SU-DHL-6 (cell line): ENCODE data around the gene UMAD1.

Experiments
- H2AFZ ChIP-seq: fragments of 200-600 bp; sonication (generic); 2 replicates; pipeline ENCODE4 v1.6.1; 2014; ENCODE audit warnings: low read depth, mild to moderate bottlenecking, moderate library complexity, mixed read lengths, antibody characterized with exemption, low read length; ENCODE audit not compliant: severe bottlenecking
- H3F3A ChIP-seq: fragments of 200-600 bp; shearing (Covaris generic); 2 replicates; pipeline ENCODE4 v1.6.0; 2016; ENCODE audit warnings: antibody characterized with exemption, mild to moderate bottlenecking; ENCODE audit not compliant: insufficient read depth
- H3K27ac ChIP-seq: fragments of 200-600 bp; sonication (generic); 2 replicates; pipeline ENCODE4 v1.5.1; 2016; ENCODE audit warnings: low read depth, mild to moderate bottlenecking, low read length, moderate library complexity, mixed read lengths
- H3K27me3 ChIP-seq: fragments of 200-600 bp; sonication (generic), shearing (Covaris generic); 2 replicates; pipeline ENCODE4 v1.6.0; 2014; ENCODE audit warnings: mild to moderate bottlenecking, low read length
- H3K36me3 ChIP-seq: fragments of 200-600 bp; sonication (generic); 2 replicates; pipeline ENCODE4 v1.6.1; 2014; ENCODE audit warnings: mild to moderate bottlenecking, low read length, mixed read lengths
- H3K4me2 ChIP-seq: fragments of 300-600, 200-600 bp; shearing (Covaris generic), sonication (generic); 2 replicates; pipeline ENCODE4 v1.6.0; 2014; ENCODE audit warnings: low read length, low read depth, mild to moderate bottlenecking; ENCODE audit not compliant: poor library complexity, severe bottlenecking
- H3K4me3 ChIP-seq: fragments of 200-600 bp; sonication (generic); 2 replicates; pipeline ENCODE4 v1.5.1; 2014; ENCODE audit warnings: antibody characterized with exemption, low read length, mild to moderate bottlenecking, mixed read lengths; ENCODE audit not compliant: insufficient read depth, poor library complexity, severe bottlenecking
- H3K79me2 ChIP-seq: fragments of 200-600 bp; sonication (generic); 2 replicates; pipeline ENCODE4 v1.6.1; 2014; ENCODE audit warnings: mild to moderate bottlenecking, low read length, moderate library complexity; ENCODE audit not compliant: insufficient read depth
- H3K9ac ChIP-seq: fragments of 200-600 bp; sonication (generic); 2 replicates; pipeline ENCODE4 v1.7.0; 2014; ENCODE audit warnings: mild to moderate bottlenecking, low read length
- H3K9me2 ChIP-seq: fragments of 200-600 bp; sonication (generic); replicated peaks from 2 replicates; pipeline ENCODE4 v1.6.1; 2014; ENCODE audit warnings: low read length; ENCODE audit not compliant: insufficient read depth
- H3K9me3 ChIP-seq: fragments of 200-600 bp; sonication (generic); 2 replicates; pipeline ENCODE4 v1.6.1; 2014; ENCODE audit warnings: low read length, mixed read lengths; ENCODE audit not compliant: insufficient read depth
- H4K20me1 ChIP-seq: fragments of 200-600 bp; sonication (generic); 2 replicates; pipeline ENCODE4 v1.6.1; 2014; ENCODE audit warnings: low read depth, mild to moderate bottlenecking, antibody characterized with exemption, low read length, moderate library complexity, mixed read lengths
- CTCF ChIP-seq: fragments of 200-600 bp; sonication (generic); IDR thresholded peaks from one replicate; pipeline ENCODE4 v1.5.1; 2017; ENCODE audit warnings: antibody characterized with exemption, mild to moderate bottlenecking, low read length, moderate library complexity; ENCODE audit not compliant: insufficient read depth, poor library complexity, severe bottlenecking
- EZH2phosphoT487 ChIP-seq: fragments of 200-600 bp; sonication (generic), shearing (Covaris generic); conservative IDR thresholded peaks from 2 replicates; pipeline ENCODE4 v1.6.1; 2018; ENCODE audit warnings: mild to moderate bottlenecking, antibody characterized with exemption, low read length, moderate library complexity, mixed read lengths

Gene UMAD1

GRCh38 chr7:7702826-7703225 is 62.3 kb downstream of the UMAD1 start:
- Histone ChIP-seq H4K20me1 (0 out of 2 replicates have a peak, but pooled peaks cover 4% of the 10 kb centered on the region), H3K79me2 (no peaks in the 10 kb centered on the region), H3F3A (no peaks in the 10 kb centered on the region), H3K9ac (no peak overlapping the region), H3K9me3 (no peaks in the 10 kb centered on the region), H3K27ac (no peak overlapping the region), H3K4me3 (no peak overlapping the region), H3K27me3 (no peaks in the 10 kb centered on the region), H3K9me2 (no peaks in the 10 kb centered on the region), H3K36me3 (no peaks in the 10 kb centered on the region), H2AFZ (no peak overlapping the region), H3K4me2 (no peak overlapping the region)
- TF ChIP-seq EZH2phosphoT487 (no peak), CTCF (no peak)

DNA sequence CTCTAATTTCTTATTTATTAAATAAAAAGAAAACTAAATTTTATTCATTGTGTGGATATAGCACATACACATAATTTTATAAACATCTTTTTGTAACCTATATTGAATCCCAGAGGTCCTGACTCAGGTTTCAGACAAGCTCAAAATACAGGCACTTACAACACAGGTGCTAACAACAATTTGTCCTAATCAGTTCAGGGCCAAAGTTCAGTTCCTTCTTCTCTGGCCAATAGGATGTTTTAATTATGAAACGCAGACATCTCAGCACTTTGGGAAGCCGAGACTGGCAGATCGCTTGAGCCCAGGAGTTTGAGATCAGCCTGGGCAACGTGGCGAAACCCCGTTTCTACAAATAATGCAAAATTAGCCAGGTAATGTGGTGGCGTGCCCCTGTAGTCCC is 62.9 kb downstream of the UMAD1 start:
- Histone ChIP-seq H3F3A (no peaks in the 10 kb centered on the region), H3K4me2 (no peak overlapping the region), H3K9ac (no peak overlapping the region), H4K20me1 (0 out of 2 replicates have a peak, but pooled peaks cover 4% of the 10 kb centered on the region), H3K9me2 (no peaks in the 10 kb centered on the region), H3K27me3 (no peaks in the 10 kb centered on the region), H3K79me2 (no peaks in the 10 kb centered on the region), H2AFZ (no peak overlapping the region), H3K27ac (no peak overlapping the region), H3K36me3 (no peaks in the 10 kb centered on the region), H3K9me3 (no peaks in the 10 kb centered on the region), H3K4me3 (no peak overlapping the region)
- TF ChIP-seq EZH2phosphoT487 (no peak), CTCF (no peak)

DNA sequence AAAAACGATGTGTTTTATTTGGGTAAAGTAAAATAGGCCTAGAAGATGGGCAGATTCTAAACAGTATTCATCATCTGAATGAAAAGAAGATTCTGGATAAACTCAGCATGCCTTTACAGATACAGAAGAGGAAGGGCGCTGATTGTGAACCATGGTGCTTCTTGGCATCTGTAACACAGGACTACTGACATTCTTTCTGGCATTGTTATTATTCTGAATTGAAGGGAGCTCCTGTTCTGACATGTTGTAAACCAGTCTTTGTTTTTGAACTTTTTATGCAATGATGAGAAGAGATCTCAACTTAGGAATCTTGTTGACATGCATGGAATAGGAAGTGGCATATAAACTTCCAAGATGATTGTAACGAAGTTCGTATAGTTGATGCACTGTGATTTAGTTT is 64.3 kb downstream of the UMAD1 start:
- H3K27me3 ChIP-seq: no peaks in the 10 kb centered on the region
- H3K4me3 ChIP-seq: no peak overlapping the region
- no peaks in the 10 kb centered on the region for H3K9me3 ChIP-seq
- H3F3A ChIP-seq: no peaks in the 10 kb centered on the region
- no peaks in the 10 kb centered on the region for H3K36me3 ChIP-seq
- H3K4me2 ChIP-seq: no peak overlapping the region
- H3K27ac ChIP-seq: no peak overlapping the region
- no peak overlapping the region for H2AFZ ChIP-seq
- 0 out of 2 replicates have a peak, but pooled peaks cover 4% of the 10 kb centered on the region for H4K20me1 ChIP-seq
- no peak overlapping the region for H3K9ac ChIP-seq
- H3K9me2 ChIP-seq: no peaks in the 10 kb centered on the region
- TF ChIP-seq CTCF (no peak), EZH2phosphoT487 (no peak)
- no peaks in the 10 kb centered on the region for H3K79me2 ChIP-seq
